NCI-H82 treated with DMSO at 0.1 percent for 48 hours (cell line): ENCODE measurements around the gene GALNT1.

Experiments used
- DNase-seq: peaks from one replicate; lab custom pipeline; 2025; ENCODE audit not compliant: unreplicated experiment; lab: John Stamatoyannopoulos, UW

Gene GALNT1

DNA sequence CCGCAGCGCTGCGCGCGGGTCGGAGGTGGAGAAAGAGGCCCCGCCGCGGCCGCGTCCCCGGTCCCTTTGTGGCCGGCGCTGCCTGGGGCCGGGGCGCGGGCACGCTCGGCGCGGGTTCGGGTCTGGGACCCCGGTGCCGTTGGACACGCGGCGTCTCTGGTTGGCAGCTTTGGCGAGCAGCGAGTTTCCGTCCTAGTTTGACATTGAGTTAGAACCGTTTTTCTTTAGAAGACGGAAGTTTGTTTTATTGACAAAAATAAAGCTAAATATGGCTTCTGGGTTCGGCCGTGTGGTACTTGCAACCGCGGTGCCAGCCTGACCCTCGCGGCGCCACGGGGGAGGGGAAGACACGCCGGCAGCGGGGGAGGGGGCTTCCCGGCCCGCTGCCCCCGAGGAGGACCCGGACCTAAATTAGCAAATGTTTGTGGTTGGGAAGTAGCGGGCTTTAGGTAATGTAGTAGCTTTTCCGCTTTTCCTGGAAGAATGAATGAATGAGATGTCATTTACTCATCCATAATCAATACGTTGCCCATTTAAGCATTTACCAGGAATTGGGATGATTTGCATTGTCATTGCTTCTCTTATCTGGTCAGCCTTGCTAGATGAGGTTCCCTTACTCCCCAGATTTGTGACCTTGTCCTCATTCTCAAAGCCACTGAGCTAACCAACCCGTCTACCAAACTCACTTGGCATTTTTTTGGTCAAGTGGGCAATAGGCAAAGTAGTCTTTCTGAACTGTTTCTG, 530 bp downstream of the GALNT1 start:
- no peak for DNase-seq

DNA sequence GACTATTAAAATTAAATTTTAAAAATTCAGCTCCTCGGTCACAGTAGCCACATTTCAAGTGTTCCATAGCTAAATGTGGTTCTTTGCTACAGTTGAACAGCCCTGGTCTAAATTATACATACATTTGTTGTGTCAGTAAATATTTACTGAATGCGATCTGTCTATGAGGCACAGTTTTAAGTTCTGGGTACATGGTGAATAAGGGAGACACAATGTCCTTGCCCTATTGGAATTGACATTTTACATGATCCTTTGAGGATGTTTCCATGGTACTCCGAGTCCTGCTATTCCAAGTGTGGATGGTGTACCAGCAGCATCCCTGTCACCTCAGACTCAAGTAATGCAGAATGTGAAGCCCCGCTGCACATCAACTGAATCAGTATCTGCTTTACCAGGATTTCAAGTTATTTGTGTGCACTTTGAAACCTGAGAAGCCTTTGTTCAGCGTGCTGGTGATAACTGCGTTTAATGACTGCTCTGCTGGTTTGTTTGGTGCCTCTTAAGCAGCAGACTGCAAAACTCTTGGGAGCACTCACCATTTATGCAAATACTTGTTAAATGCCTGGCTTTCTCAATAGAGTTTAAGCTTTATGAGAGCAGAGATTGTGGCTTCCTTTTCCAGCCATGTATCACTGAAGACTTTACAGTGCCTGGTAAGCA, 1.5 kb downstream of the GALNT1 start:
- DNase-seq, result no peak

- DNase-seq, result no peak
Measured at GRCh38 chr18:35584735-35585134, 3.2 kb downstream of the GALNT1 start.

DNA sequence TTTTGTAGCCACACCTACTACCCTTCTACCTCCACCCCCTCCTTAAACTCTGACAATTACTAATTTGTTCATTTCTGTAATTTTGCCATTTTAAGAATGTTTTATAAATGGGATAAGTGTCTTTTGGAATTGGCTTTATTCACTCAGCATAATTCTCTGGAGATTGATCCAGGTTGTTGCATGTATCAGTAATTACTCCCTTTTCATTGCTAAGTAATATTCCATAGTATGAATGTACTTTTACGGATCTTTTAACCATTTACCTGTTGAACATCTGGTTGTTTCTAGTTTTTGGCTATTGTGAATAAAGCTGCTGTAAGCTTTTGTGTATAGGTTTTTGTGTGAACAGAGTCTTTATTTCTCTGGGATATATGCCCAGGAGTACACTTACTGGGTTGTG, 4.1 kb downstream of the GALNT1 start:
- no peak for DNase-seq

DNA sequence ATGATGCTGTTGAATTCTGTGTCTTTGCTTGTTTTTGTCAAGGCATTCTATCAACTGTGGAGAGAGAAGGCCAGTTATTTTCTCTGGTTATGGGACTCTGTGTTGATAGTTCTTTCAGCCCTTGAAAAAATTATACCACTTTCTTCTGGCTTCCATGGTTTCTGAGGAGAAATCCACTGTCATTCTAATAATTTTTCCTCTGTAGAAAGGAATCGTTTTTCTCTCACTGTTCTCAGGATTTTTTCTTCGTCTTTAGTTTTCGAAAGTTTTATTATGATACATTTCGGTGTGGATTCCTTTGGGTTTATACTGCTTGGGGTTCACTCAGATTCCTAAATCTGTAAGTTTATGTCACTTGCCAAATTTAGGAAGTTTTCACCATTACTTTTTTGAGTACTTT, 6.6 kb downstream of the GALNT1 start:
- no peak for DNase-seq

DNA sequence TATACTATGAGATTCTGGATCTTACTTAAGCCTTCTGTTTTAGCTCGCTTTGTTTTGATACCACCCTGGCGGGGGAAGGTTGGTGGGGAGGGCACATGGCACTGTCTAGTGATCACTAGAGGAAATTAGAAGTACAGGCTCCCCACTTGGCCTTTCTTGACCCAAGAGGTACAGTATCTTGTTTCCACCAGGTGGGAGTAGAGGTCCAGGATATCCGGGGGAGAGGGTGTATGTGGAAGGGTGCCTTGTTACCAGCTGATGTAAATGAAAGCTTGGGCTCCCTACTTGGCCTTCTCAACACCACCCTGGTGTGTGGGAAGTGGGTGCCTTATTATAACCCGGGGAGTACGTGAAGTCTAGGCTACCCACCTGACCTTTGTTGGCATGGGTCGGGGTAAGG, 7.5 kb downstream of the GALNT1 start:
- no peak for DNase-seq

DNA sequence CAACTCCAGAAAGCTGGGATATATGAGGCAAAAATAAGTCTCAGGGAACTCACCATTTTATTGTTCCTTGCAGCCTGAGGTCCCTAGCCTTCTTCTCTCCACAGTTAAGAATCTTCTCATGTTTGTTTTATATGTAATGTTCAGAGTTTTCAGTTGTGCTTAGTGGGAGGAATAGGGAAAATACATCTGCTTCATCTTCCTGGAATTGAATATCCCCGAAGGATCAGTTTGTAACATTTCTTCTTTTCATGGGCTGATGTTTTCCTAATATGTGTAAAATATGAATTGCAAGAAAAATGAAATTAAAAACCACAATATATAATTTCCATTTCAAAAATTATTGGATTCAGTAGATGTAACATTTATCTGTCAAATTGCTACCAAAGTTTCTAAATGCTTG, 8.0 kb downstream of the GALNT1 start:
- no peak for DNase-seq

DNA sequence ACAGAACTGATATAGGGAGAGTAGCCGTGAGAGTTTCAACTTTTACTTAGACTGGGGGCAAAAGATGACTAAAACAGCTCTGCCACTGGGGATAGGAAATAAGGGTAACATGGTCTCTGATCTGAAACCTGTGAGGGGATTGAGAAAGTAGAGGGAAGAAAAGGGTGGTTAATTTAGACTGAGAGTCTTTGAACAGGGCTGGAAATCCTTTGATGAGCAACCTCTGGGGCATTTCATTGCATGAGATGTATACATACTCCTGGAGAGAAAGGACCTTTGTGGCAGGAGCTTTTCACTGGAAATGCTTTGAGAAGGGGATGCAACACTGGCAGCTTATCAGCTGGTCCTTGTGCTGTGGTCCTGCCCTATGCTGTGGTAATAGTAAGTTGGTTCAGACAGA, 9.4 kb downstream of the GALNT1 start:
- no peak for DNase-seq

DNA sequence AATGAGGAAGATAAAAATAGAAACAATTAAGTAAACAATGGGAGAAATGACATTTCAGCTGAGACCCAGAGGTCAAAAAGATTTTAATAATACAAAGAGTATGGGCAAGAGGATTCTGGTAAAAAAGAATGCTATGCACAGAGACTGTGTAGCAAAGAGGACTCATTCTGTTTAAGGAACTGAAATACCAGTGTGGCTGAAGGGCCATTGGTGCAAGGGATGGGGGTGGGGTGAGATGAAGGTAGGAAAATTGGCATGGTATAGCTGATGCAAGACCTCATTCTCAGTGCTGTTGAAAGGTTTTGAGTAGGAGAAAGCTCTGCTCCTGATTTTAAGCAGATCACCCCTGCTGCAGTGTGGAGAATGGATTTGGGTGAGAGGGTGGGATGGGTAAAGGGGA, 10.8 kb downstream of the GALNT1 start:
- no peak for DNase-seq

- no peak for DNase-seq
Measured at GRCh38 chr18:35593859-35594258, 12.3 kb downstream of the GALNT1 start.

DNA sequence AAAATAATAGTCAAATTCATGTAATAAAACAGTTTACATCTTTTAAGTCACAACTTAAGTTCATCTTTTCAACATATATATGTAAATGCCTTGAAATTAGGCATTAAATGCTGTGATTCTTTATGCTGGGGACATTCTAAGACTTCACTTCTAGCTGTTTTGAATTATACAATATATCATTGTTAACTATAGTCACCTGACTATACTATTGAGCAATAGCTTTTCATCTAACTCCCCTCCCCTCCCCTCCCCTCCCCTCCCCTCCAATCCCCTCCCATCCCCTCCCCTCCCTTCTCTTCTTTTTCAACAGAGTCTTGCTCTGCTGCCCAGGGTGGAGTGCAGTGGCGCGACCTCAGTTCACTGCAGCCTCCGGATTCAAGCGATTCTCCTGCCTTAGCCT, 16.2 kb downstream of the GALNT1 start:
- DNase-seq, result no peak

DNA sequence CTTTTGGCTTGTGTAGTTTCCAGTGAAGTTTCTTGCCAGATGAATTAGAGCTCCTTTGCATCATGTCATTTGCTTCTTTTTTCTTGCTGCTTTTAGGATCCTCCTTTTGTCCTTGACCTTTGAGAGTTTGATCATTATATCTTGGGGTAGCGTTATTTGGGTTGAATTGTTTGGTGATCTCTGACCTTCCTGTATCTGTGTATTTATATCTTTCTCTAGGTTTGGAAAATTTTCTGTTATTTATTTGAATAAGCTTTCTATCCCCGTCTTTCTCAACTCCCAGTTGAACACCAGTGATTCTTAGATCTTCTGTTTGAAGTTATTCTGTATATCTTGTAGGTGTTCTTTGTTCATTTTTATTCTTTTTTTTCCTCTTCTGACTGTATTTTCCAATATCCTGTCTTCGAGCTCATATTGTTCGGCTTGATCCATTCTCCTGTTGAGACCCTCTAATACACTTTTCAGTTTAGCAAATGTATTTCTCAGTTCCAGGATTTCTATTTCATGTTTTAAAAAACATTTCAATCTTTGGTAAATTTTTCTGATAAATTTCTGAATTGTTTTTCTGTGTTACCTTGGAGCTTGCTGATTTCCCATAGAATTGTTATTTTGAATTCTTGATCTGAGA, 20.8 kb downstream of the GALNT1 start:
- DNase-seq, result no peak

GRCh38 chr18:35603008-35603407, 21.5 kb downstream of the GALNT1 start:
- no peak for DNase-seq

DNA sequence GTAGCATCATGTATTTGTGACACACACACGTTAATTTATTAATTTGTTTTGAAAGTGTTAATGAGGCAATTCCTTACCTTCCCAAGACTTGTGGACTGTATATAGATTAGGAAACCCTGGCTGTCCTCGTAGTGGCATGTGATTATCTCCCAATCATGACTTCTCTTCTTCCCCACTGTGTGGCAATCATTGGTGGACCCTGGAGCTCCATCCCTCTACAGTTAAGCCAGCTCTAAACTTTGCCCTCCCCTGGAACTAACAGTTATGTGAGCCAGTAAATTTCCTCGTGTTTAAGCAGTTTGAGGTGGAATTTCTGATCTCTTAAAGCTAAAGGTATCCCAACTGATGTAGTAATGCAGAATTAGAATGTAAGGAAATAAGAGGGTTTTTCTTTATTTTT, 22.0 kb downstream of the GALNT1 start:
- no peak for DNase-seq

- DNase-seq, result no peak
Measured at GRCh38 chr18:35604369-35604768, 22.8 kb downstream of the GALNT1 start.

DNA sequence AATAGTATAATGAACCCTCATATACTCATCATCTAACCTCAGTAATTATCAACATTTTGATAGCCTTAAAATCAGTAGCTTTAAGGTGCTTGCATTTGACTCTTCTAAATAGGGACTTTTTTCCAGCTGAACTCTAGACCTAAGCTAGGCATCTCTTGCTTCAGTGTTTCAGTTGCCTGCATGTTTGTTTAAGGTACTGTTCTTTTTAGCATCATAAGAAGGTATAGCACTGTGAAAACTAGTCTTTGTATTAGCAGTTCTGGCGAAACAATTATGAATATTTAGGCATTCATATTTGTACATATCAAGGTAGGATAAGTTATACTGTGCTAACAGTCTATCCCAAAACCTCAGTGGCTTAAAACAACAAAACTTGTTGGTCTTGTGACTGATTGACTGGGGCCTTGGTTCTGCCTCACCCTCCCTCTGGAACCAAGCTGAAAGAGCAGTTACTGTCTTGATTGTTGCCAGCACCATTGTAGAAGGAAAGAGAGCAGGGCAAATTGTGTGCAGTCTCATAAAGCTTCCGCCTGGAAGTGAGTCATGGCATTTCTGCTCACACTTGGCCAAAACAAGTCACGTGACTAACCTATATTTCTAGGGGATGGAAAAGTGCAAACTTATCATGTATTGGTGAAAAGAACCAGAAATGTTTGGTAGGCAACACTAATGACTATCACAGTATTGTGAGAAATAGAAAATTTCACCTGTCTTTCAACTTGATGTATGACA, 24.3 kb downstream of the GALNT1 start:
- no peak for DNase-seq

DNA sequence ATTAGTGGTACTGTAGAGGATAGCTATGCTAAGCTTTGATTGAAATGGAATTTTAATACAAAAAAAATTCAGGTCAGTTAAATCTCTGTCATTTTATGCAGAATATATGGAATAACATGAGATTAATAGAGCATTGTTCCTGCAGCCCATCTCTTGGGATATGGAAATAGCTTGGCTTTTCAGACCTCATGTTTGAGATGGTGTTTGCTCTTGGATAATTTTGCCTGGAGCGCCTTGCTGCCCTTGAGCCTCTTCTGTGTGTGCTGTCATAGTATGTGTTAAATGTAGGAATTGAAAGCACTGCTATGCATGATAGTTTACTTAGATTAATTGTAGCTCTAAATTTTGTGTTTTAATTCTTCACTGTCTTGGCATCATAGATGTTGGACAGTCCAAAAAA, 27.7 kb downstream of the GALNT1 start:
- DNase-seq, result no peak

- DNase-seq, result no peak
Measured at GRCh38 chr18:35610089-35610488, 28.5 kb downstream of the GALNT1 start.

DNA sequence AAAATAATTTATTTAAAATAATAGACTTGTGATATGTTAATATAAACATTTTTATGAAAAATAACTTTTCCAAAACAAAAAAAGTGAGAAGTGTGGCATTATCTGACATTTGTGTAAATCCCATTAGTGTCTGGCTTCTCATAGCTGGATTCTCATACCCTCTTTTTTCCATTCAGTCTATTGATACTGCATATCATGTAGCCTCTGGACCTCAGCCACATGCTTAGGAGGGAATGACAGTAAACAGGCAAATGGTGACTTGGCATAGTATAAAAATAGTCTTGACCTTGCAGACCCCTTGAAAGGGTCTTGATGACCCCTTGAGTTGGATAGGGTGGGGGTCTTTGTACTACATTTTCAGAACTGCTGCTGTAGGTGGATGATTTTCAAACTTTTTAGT, 29.2 kb downstream of the GALNT1 start:
- DNase-seq, result no peak

GRCh38 chr18:35611518-35611917, 30.0 kb downstream of the GALNT1 start:
- no peak for DNase-seq

GRCh38 chr18:35616074-35616473, 34.5 kb downstream of the GALNT1 start:
- DNase-seq, result no peak
